ENCODE measurements around the gene ADA.

GRCh38 chr20:44609006-44609515, 42.4 kb downstream of the ADA start:
- TF ChIP-seq CTCF (IDR thresholded peaks at IDR 0.05; ENCODE audit: low read depth, low read length, poor library complexity, severe bottlenecking) (no peak), EZH2phosphoT487 (IDR thresholded peaks at IDR 0.05; ENCODE audit: borderline replicate concordance, low read length) (no peak)

All from DOHH2 (cell line).